GM18909 (cell line): Measurements from ENCODE around the gene PKP4.

Experiments
- ATAC-seq: cut with Tn5 transposase; IDR thresholded peaks from one replicate; pipeline ENCODE4 v1.9.1; 2021; ENCODE audit warnings: mild to moderate bottlenecking; ENCODE audit not compliant: unreplicated experiment, poor library complexity

PKP4 gene

GRCh38 chr2:158712791-158713522, 256.2 kb downstream of the PKP4 start:
- no peak for ATAC-seq

- no peak for ATAC-seq
These were observed 256.9 kb downstream of the PKP4 start for GRCh38 chr2:158713523-158714138.

GRCh38 chr2:158714420-158714819, 257.7 kb downstream of the PKP4 start:
- ATAC-seq: no peak

GRCh38 chr2:158715357-158715756, 258.6 kb downstream of the PKP4 start:
- no peak for ATAC-seq

- no peak for ATAC-seq
These were observed 259.5 kb downstream of the PKP4 start for GRCh38 chr2:158716121-158716791.

GRCh38 chr2:158716921-158717320, 260.2 kb downstream of the PKP4 start:
- no peak for ATAC-seq

- ATAC-seq: no peak
These were observed 260.8 kb downstream of the PKP4 start for GRCh38 chr2:158717366-158718195.

GRCh38 chr2:158718196-158718585, 261.4 kb downstream of the PKP4 start:
- ATAC-seq: no peak

- no peak for ATAC-seq
These were observed 262.1 kb downstream of the PKP4 start for GRCh38 chr2:158718851-158719250.

GRCh38 chr2:158719403-158719802, 262.7 kb downstream of the PKP4 start:
- no peak for ATAC-seq

GRCh38 chr2:158722266-158723105, 265.7 kb downstream of the PKP4 start:
- ATAC-seq: no peak

GRCh38 chr2:158723181-158723838, 266.6 kb downstream of the PKP4 start:
- ATAC-seq: no peak

- ATAC-seq: no peak
These were observed 267.4 kb downstream of the PKP4 start for GRCh38 chr2:158723921-158724802.

- ATAC-seq: no peak
These were observed 268.1 kb downstream of the PKP4 start for GRCh38 chr2:158724803-158725381.

GRCh38 chr2:158725441-158725891, 268.7 kb downstream of the PKP4 start:
- no peak for ATAC-seq

GRCh38 chr2:158726911-158727592, 270.3 kb downstream of the PKP4 start:
- no peak for ATAC-seq

- ATAC-seq: no peak
These were observed 271.7 kb downstream of the PKP4 start for GRCh38 chr2:158728422-158728821.
